Naive B cell (primary cell): ENCODE measurements around the gene TCEANC2. TPM values are rescaled to one million over a fixed set of nuclear protein-coding genes. Genes with fewer than 3 reads are reported as not detected.
"Not testable (repeated sequence)": the region's sequence is repeated elsewhere in the genome, so short reads cannot be mapped to it uniquely, and the experiment has no call there.

Experiments used
- ATAC-seq, 2 donors: fragments of 150-1000 bp; cut with Tn5 transposase; 2 replicates each; pipeline ENCODE4 v1.10.0; 2021; ENCODE audit warnings: low read depth in 2 of 2, mild to moderate bottlenecking in 2 of 2, moderate library complexity in 2 of 2
- DNase-seq: peaks from one replicate; pipeline ENCODE4 v3.0.0; 2022
- H3K27ac Mint-ChIP-seq, 6 donors: one replicate each; pipeline ENCODE4 v1.8.0; 2020 to 2022; ENCODE audit warnings: mild to moderate bottlenecking in 6 of 6, mixed read lengths in 6 of 6, moderate library complexity in 5 of 6, inconsistent platforms in 2 of 6
- H3K27me3 Mint-ChIP-seq, 3 donors: one replicate each; pipeline ENCODE4 v1.8.0; 2021 to 2022; ENCODE audit warnings: mixed read lengths in 3 of 3, mild to moderate bottlenecking in 1 of 3
- H3K36me3 Mint-ChIP-seq, 2 donors: one replicate each; pipeline ENCODE4 v1.8.0; 2020 to 2022; ENCODE audit warnings: mixed read lengths in 2 of 2, inconsistent platforms in 1 of 2, mild to moderate bottlenecking in 1 of 2
- H3K4me1 Mint-ChIP-seq, 3 donors: one replicate each; pipeline ENCODE4 v1.8.0; 2020 to 2022; ENCODE audit warnings: mixed read lengths in 3 of 3, inconsistent platforms in 1 of 3, mild to moderate bottlenecking in 1 of 3, moderate library complexity in 1 of 3
- H3K4me3 Mint-ChIP-seq, 8 donors: one replicate each; pipeline ENCODE4 v1.8.0; 2020 to 2022; ENCODE audit warnings: mild to moderate bottlenecking in 8 of 8, mixed read lengths in 8 of 8, moderate library complexity in 8 of 8, inconsistent platforms in 2 of 8
- H3K9me3 Mint-ChIP-seq, 7 donors: one replicate each; pipeline ENCODE4 v1.8.0; 2020 to 2022; ENCODE audit warnings: mixed read lengths in 7 of 7, mild to moderate bottlenecking in 5 of 7, inconsistent platforms in 2 of 7, moderate library complexity in 1 of 7
- polyA plus RNA-seq, 6 donors: library from polyadenylated mRNA; unstranded; fragments of 300-500 nt; fragmentation: Illumina TruSeq; gene quantifications; one replicate each; pipeline ENCODE4 v1.2.3, GENCODE V29; 2021; ENCODE audit warnings: low read depth in 6 of 6

Gene TCEANC2
- polyA plus RNA-seq, 6 donors from 2014 or later = 5.4 to 9.7 (median 6.7) TPM

DNA sequence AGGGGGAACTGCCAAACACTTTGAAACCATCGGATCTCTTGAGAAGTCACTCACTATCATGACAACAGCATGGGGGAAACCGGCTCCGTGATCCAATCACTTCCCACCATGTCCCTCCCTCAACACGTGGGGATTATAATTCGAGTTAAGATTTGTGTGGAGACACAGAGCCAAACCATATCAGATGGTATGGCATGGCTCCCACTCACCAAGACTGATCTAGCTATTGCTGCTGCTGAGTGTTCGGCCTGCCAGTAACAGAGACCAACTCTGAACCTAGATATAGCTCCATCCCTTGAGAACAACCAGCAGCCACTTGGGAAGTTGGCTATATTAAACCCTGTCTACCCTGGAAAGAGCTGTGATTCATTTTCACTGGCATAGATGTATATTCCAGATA, 50.0 kb downstream of the TCEANC2 start:
- H3K27ac Mint-ChIP-seq = peak overlapping the region in 1 of 6 donors; percentile 74
- H3K27me3 Mint-ChIP-seq = no peaks in the 10 kb centered on the region
- H3K36me3 Mint-ChIP-seq = peaks cover 24 to 27% of the 10 kb centered on the region in 2 donors
- H3K4me3 Mint-ChIP-seq = no peak overlapping the region
- no peaks in the 10 kb centered on the region for H3K9me3 Mint-ChIP-seq
- DNase-seq (no peak), ATAC-seq (no peak)
- peaks cover 0 to 7% (median 0%) of the 10 kb centered on the region in 3 donors for H3K4me1 Mint-ChIP-seq

DNA sequence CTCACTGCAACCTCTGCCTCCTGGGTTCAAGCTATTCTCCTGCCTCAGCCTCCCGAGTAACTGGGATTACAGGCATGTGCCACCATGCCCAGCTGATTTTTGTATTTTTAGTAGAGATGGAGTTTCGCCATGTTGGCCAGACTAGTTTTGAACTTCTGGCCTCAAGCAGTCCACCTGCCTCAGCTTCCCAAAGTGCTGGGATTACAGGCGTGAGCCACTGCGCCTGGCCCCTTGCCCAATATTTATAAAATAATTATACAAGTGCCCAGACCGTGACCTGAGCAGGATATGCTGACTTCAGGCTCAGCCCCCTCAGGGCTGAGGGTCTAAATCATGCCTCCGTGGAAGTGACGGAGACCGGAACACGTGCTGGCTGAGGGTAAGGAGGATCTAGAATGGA, 51.2 kb downstream of the TCEANC2 start:
- not testable (repeated sequence) for H3K4me1 Mint-ChIP-seq, DNase-seq, H3K9me3 Mint-ChIP-seq, H3K27me3 Mint-ChIP-seq, ATAC-seq, H3K4me3 Mint-ChIP-seq
- peak overlapping the region in 2 of 6 donors; percentile 33 to 86 for H3K27ac Mint-ChIP-seq
- peaks cover 20 to 21% of the 10 kb centered on the region in 2 donors for H3K36me3 Mint-ChIP-seq

DNA sequence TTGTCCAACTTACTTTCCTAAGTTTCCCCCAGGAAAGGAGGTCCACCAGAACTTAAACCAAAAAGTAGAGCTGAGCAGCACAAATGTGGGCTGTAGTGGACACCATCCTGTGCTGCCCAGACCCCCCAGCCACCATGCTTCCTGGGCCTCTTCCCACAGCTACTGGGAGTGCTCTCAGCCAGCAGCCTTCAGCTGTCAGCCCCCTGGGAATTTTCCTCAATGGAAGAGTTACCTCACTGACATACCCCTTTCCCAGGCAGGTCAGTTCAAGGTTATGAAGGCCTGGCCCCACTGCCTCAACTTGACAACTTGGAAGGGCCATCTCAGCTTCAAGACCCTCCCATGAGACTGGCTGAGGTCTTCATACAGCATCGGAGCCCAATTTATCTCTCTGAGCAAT, 51.7 kb downstream of the TCEANC2 start:
- peak overlapping the region in 2 of 6 donors; percentile 3 to 46 for H3K27ac Mint-ChIP-seq
- DNase-seq = no peak
- H3K4me3 Mint-ChIP-seq = no peak overlapping the region
- H3K27me3 Mint-ChIP-seq = no peaks in the 10 kb centered on the region
- no peaks in the 10 kb centered on the region for H3K9me3 Mint-ChIP-seq
- H3K36me3 Mint-ChIP-seq = peaks cover 19 to 21% of the 10 kb centered on the region in 2 donors
- ATAC-seq = no peak
- H3K4me1 Mint-ChIP-seq = no peaks in the 10 kb centered on the region

DNA sequence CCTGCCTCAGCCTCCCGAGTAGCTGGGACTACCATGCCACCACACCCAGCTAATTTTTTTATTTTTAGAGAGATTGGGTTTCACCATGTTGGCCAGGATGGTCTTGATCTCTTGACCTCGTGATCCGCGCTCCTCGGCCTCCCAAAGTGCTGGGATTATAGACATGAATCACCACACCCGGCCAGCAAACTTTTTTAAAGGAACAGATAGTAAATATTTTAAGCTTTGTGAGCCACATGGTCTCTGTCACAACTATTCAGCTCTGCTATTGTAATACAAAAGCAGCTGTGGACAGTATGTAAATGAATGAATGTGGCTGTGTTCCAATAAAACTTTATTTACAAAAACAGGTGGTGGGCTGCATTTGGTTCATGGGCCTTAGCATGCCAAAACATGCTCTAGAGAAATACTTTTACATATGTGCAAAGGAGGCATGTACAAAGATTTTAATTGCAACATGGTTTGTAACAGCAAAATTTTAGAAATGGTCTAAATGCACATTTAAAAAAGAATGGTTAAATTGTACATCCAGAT, 52.4 kb downstream of the TCEANC2 start:
- Mint-ChIP-seq H3K27me3 (no peaks in the 10 kb centered on the region), H3K4me3 (no peak overlapping the region), H3K36me3 (peaks cover 12 to 15% of the 10 kb centered on the region in 2 donors), H3K27ac (no peak overlapping the region), H3K4me1 (no peaks in the 10 kb centered on the region), H3K9me3 (peaks cover 0 to 2% (median 0%) of the 10 kb centered on the region in 7 donors)
- DNase-seq (no peak), ATAC-seq (no peak)

DNA sequence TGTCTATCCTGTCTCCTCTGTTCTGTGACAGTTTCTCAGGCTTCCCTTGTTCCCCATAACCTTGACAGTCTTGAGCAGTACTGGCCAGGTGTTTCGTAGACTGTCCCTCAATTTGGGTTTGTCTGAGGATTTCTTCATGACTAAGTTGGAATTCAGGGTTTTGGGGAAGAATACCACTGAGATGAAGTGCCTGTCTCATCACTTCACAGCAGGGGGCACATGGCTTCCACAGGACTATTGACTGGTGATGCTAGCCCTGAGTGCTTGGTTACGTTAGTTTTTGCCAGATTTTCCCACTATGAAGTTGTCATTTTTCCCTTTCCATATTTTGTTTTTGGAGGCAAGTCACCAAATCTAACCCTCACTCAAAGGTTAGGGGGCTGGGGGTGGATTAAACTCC, 53.7 kb downstream of the TCEANC2 start:
- H3K27ac Mint-ChIP-seq = peak overlapping the region in 1 of 6 donors; percentile 60
- no peaks in the 10 kb centered on the region for H3K4me1 Mint-ChIP-seq
- no peak for ATAC-seq
- peaks cover 11 to 15% of the 10 kb centered on the region in 2 donors for H3K36me3 Mint-ChIP-seq
- H3K9me3 Mint-ChIP-seq = peaks cover 0 to 2% (median 0%) of the 10 kb centered on the region in 7 donors
- DNase-seq = no peak
- no peak overlapping the region for H3K4me3 Mint-ChIP-seq
- no peaks in the 10 kb centered on the region for H3K27me3 Mint-ChIP-seq

DNA sequence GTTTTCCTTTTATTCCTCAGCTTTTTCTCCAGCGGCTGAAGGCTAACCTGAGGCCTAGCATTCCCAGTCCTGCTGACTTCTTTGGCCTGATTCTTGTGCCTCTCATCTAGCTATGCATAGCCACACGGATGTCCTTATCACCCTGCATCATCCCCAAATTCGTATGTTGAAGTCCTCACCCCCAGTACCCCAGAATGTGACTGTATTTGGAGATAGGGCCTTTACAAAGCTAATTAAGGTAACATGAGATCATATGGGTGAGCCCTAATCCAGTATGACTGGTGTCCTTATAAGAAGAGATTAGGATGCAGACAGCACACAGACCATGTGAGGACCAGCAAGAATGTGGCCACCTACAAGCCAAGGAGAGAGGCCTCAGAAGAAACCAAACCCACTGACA, 54.7 kb downstream of the TCEANC2 start:
- ATAC-seq (no peak), DNase-seq (no peak)
- Mint-ChIP-seq H3K9me3 (peaks cover 0 to 2% (median 0%) of the 10 kb centered on the region in 7 donors), H3K36me3 (peaks cover under 1 to 5% of the 10 kb centered on the region in 2 donors), H3K27me3 (no peaks in the 10 kb centered on the region), H3K27ac (no peak overlapping the region), H3K4me3 (no peak overlapping the region), H3K4me1 (no peaks in the 10 kb centered on the region)

DNA sequence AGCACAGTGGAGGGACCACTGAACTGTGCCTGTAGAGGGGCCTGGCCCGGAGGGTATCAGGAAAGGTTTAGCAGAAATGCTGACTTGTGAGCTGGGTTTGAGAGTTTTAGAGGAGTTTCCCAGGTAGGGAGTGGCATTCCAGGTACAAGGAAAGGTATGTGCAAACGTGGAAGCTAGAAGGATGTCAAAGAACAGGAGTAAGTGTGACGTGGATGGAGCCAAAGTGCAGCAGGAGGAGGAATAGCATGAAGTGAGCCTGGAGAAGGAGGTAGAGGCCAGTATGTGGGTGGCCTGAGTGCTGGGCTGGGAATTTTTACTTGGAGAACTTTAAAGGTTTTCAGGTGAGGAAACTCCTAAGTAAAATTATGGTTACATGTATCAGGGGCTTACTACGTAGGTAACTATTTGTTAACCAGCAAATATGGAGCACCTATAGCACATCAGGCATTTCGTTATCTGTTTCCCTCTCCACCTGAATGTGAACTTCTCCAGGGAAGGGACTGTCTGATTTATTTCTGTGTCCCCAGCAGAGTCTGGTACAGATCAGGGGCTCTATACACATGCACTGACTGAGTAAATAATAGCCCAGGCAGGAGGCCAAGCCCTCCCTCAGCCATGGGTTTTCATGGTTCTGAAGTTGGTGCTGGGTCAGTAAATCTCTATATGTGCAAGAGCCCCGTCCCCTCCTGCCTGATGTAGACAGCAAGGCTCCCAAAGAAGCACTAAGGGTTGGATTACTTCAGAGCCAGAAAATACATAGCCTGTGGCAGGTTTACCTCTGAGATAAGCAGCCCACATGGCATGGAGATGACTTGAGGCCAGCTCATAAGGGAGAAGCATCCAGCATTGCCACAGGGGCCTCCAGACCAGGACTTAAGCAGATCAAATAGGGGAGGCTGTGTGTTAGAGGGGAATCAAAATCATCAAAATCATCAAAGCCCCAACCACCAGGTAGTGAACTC, 56.0 kb downstream of the TCEANC2 start:
- no peak for DNase-seq
- Mint-ChIP-seq H3K9me3 (peaks cover 0 to 2% (median 0%) of the 10 kb centered on the region in 7 donors), H3K36me3 (no peaks in the 10 kb centered on the region), H3K4me3 (no peak overlapping the region), H3K27me3 (no peaks in the 10 kb centered on the region), H3K27ac (peak overlapping the region in 2 of 6 donors; percentile 72 to 89), H3K4me1 (no peaks in the 10 kb centered on the region)
- ATAC-seq = no peak

DNA sequence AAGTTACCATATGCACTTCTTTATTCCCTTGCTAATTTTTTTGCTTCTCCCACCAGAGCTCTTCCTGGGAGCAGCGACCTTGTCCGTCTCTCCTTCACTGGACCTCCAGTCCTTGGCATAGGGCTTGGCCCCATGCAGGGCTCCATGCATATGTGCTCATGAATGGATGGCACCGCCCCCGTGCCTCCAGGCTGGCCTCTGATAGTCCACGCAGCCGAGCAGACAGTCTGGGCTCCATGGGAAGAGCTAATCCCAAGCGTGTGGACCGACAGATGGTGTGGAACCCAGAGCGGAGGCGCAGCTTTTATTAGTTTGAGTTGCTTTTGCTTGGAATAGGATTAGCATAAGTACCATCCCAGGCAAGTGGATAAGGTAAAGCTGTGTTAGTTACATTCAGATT, 57.6 kb downstream of the TCEANC2 start:
- Mint-ChIP-seq H3K27me3 (no peaks in the 10 kb centered on the region), H3K4me1 (no peaks in the 10 kb centered on the region), H3K4me3 (no peak overlapping the region), H3K27ac (no peak overlapping the region), H3K36me3 (no peaks in the 10 kb centered on the region), H3K9me3 (peaks cover 0 to 2% (median 0%) of the 10 kb centered on the region in 7 donors)
- ATAC-seq = no peak
- DNase-seq = no peak

DNA sequence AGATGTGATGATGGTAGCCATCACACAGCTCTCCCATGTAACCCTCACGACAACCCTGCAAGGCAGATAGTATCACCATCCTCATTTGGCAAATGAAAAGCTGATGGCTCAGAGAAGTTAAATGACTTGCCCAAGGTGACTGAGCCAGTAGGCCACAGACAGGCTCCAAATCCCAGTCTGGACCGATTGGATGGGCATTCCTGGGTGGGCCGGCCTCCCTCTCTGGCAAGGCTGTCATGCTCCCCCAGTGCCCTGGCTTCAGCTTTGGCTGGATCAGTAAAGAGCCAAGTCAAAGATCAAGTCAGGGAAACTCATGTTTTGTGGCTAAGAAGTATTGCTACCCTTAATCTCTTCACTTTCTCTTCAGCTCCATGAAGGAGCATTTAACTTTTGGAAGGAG, 58.2 kb downstream of the TCEANC2 start:
- Mint-ChIP-seq H3K4me3 (no peak overlapping the region), H3K27ac (no peak overlapping the region), H3K27me3 (no peaks in the 10 kb centered on the region), H3K36me3 (no peaks in the 10 kb centered on the region), H3K4me1 (no peaks in the 10 kb centered on the region), H3K9me3 (peaks cover 0 to 2% (median 0%) of the 10 kb centered on the region in 7 donors)
- ATAC-seq (no peak), DNase-seq (no peak)

DNA sequence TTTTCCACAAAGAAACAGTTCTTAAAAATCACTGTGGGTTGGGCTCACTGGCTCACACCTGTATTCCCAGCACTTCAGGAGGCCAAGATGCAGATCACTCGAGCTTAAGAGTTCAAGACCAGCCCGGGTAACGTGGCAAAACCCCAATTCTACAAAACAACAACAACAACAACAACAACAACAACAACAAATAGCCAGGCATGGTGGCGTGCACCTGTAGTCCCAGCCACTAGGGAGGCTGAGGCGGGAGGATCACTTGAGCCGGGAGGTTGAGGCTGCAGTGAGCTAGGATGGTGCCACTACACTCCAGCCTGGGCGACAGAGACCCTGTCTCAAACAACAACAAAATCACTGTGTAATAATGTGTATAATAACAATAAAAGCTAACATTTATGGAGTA, 58.6 kb downstream of the TCEANC2 start:
- Mint-ChIP-seq H3K36me3 (no peaks in the 10 kb centered on the region), H3K9me3 (peaks cover 0 to 2% (median 0%) of the 10 kb centered on the region in 7 donors), H3K4me1 (no peaks in the 10 kb centered on the region), H3K27me3 (no peaks in the 10 kb centered on the region), H3K27ac (no peak overlapping the region), H3K4me3 (no peak overlapping the region)
- DNase-seq (no peak), ATAC-seq (no peak)

DNA sequence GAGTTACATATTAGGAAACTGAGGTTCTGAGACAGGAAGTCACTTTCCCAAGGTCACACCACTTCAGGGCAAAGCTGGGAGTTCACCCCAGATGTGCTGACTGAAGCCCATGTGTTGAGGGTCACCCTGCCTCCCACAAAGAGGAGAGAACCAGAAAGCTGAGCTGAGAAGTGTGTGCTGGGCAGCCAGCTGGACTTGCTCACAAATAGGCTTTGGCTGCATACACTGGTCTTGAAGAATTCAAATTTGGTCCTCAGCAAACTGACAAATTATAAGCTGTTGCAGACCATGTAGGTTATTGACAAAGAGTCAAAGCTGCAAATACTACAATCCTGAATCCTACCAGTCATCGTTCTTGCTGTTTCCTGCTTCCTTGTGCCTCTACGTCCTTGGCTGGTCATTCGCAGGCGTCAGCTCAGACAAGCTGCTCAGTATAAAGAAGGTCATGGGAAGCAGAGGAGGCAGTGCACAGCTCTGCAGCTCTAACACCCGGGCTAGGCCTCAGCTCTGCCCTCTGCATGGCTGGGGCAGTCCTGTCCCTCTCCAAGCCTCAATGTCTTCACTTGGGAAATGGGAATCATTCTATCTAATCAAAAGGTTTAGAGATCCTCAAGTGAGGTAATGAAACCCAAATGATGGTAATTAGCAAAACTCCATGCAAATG, 59.4 kb downstream of the TCEANC2 start:
- DNase-seq (no peak), ATAC-seq (no peak)
- no peak overlapping the region for H3K27ac Mint-ChIP-seq
- H3K9me3 Mint-ChIP-seq = peaks cover 0 to 2% (median 0%) of the 10 kb centered on the region in 7 donors
- no peaks in the 10 kb centered on the region for H3K36me3 Mint-ChIP-seq
- H3K4me3 Mint-ChIP-seq = no peak overlapping the region
- no peaks in the 10 kb centered on the region for H3K4me1 Mint-ChIP-seq
- no peaks in the 10 kb centered on the region for H3K27me3 Mint-ChIP-seq

DNA sequence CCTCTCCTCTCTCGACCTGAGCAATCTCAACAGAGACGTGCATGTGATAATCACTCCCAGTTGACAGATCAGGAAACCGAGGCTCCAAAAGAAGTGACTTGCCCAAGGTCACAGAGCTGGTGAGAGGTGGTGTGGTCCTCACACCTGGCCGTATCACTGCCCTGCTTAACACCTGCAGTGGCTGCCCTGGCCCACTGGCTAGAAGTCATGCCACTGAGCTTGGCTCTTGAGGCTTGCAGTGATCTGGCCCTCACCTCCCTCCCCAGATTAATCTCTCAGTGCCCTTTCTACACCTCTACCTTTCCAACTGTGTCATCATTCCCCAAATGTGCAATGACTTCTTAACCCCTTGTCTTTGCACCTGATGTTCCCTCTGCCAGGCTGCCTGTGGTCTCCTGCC, 60.6 kb downstream of the TCEANC2 start:
- H3K9me3 Mint-ChIP-seq = peaks cover 0 to 2% (median 0%) of the 10 kb centered on the region in 7 donors
- H3K36me3 Mint-ChIP-seq = no peaks in the 10 kb centered on the region
- H3K27ac Mint-ChIP-seq = peak overlapping the region in 2 of 6 donors; percentile 46 to 64
- DNase-seq (no peak), ATAC-seq (no peak)
- peak overlapping the region in 1 of 8 donors; percentile 16 for H3K4me3 Mint-ChIP-seq
- no peaks in the 10 kb centered on the region for H3K4me1 Mint-ChIP-seq
- no peaks in the 10 kb centered on the region for H3K27me3 Mint-ChIP-seq

DNA sequence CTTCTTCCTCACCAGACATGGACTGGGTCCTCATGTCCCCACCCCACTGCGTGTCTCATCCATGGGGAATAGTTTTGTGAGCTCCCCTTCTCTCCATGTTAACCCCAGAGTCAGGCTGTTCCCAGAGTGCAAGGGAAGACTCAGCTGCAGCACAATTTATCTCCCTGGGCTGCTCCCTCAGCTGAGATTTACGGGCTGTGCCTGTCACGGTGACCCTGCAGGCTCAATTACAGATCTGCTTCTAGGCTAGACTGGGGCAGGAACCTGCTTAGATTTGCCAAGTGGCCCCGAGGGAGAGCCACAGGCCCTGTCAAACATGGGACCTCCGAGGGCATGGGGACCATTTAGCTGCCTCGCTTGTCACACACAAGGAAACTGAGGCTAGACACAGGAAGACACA, 61.5 kb downstream of the TCEANC2 start:
- Mint-ChIP-seq H3K27ac (peak overlapping the region in 1 of 6 donors; percentile 15), H3K36me3 (no peaks in the 10 kb centered on the region), H3K4me1 (no peaks in the 10 kb centered on the region), H3K27me3 (no peaks in the 10 kb centered on the region), H3K4me3 (no peak overlapping the region), H3K9me3 (peaks cover 0 to 2% (median 0%) of the 10 kb centered on the region in 7 donors)
- no peak for ATAC-seq
- no peak for DNase-seq
